Fibroblast of mammary gland (primary cell): ENCODE results near the gene DUX4.
"Not testable (repeated sequence)": the region's sequence is repeated elsewhere in the genome, so short reads cannot be mapped to it uniquely, and the experiment has no call there.

Experiments
- DNase-seq: peaks from one replicate; pipeline ENCODE4 v3.0.0-alpha.2; 2010; ENCODE audit warnings: low read depth
- H3K4me3 ChIP-seq: 2 replicates; pipeline ENCODE4 v1.5.1; 2011; ENCODE audit warnings: low read depth, mild to moderate bottlenecking, low read length, moderate library complexity; ENCODE audit not compliant: control insufficient read depth

The DUX4 gene

GRCh38 chr4:190173428-190173827 is at the start of gene DUX4:
Gene DUX4, plus strand, starts transcription at chr4:190173774. Its CDS starts 0 bp downstream, at chr4:190173774.
- not testable (repeated sequence) for DNase-seq, H3K4me3 ChIP-seq

GRCh38 chr4:190175436-190175835 is 1.9 kb downstream of the DUX4 start:
- DNase-seq = not testable (repeated sequence)

GRCh38 chr4:190177727-190178605 is 4.4 kb downstream of the DUX4 start:
- DNase-seq, H3K4me3 ChIP-seq: not testable (repeated sequence)

More at GRCh38 chr4:190175436-190175835, 1.9 kb downstream of the DUX4 start:
- not testable (repeated sequence) for H3K4me3 ChIP-seq

GRCh38 chr4:190178606-190178990 is 5.0 kb downstream of the DUX4 start:
- H3K4me3 ChIP-seq, DNase-seq: not testable (repeated sequence)

- DNase-seq = not testable (repeated sequence)
Measured at GRCh38 chr4:190179030-190179739, 5.6 kb downstream of the DUX4 start.

GRCh38 chr4:190179740-190180094 is 6.1 kb downstream of the DUX4 start:
- DNase-seq, H3K4me3 ChIP-seq: not testable (repeated sequence)

More at GRCh38 chr4:190179030-190179739, 5.6 kb downstream of the DUX4 start:
- H3K4me3 ChIP-seq = not testable (repeated sequence)

- H3K4me3 ChIP-seq, DNase-seq: not testable (repeated sequence)
Measured at GRCh38 chr4:190180947-190181346, 7.4 kb downstream of the DUX4 start.

- not testable (repeated sequence) for H3K4me3 ChIP-seq, DNase-seq
Measured at GRCh38 chr4:190181481-190182100, 8.0 kb downstream of the DUX4 start.

GRCh38 chr4:190203510-190203909 is 29.9 kb downstream of the DUX4 start:
- not testable (repeated sequence) for H3K4me3 ChIP-seq, DNase-seq
